Tongue (tissue), 2 donors: Measurements from ENCODE around the gene CHMP3. TPM values are rescaled to one million over a fixed set of nuclear protein-coding genes. Genes with fewer than 3 reads are reported as not detected.
"Not testable (repeated sequence)": the region's sequence is repeated elsewhere in the genome, so short reads cannot be mapped to it uniquely, and the experiment has no call there.

ENCODE experiments used
- DNase-seq: peaks from one replicate; pipeline ENCODE4 v3.0.0-alpha.2; 2015
- total RNA-seq: library from RNA; depleted of rRNA; stranded (reverse); fragments of >200 nt; gene quantifications from one replicate; pipeline ENCODE4 v1.2.3, GENCODE V29; 2014

Gene CHMP3
- total RNA-seq: 95.5 TPM

DNA sequence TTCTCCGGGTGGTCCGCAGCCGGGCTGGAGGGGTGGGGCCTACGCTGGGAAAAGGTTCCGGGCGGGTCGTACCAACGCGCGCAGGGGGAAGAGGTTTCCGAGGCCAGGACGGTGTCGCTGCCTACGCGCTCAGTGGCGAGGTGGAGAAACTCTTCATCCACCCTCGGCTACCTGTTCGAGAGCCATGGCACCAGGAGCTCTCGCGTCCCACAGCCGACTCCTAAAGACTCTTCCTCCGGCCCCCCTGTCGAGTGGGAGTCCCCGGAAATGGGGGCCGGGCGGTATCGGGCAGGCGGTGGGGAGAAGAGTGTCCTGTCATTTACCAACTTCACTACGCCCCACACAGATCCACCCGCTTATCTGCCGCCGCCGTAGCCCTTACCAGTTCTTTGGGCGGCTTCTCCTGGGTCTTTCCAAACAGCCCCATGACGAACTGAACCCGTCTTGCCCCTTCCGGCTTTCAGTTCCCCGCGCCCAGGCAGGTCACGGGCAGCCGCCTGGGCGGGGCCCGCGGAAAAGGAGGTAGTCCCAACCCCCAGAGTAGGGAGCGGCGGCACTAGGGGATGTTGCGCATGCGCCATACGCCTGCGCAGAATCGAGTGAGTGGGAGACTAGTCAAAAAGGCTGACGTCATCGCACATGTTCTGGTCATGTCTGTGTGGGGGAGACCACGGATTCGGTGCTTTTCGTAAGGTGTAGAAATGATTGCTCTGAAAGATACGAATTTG, at the start of gene CHMP3:
Gene CHMP3 (minus strand): TSS at position 522 of the 728 bp plus-strand sequence. CDS start 95 bp downstream, at position 427.
- DNase-seq: peak; percentile 99

DNA sequence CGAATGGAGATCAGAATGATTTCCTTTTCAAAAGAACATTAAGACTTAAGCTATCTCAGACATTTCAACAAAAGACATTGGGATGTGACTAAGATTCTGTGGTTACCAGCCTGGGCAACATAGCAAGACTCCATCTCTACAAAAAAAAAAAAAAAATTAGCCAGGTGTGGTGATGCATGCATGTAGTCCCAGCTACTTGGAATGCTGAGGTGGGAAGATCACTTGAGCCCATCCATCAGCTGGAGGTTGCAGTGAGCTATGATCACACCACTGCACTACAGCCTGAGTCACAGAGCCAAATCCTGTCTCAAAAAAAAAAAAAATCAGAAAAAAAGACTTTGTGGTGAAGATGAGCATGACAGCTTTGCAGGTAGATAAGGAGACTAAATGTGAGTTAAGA, 47.6 kb upstream of the CHMP3 start:
- no peak for DNase-seq

DNA sequence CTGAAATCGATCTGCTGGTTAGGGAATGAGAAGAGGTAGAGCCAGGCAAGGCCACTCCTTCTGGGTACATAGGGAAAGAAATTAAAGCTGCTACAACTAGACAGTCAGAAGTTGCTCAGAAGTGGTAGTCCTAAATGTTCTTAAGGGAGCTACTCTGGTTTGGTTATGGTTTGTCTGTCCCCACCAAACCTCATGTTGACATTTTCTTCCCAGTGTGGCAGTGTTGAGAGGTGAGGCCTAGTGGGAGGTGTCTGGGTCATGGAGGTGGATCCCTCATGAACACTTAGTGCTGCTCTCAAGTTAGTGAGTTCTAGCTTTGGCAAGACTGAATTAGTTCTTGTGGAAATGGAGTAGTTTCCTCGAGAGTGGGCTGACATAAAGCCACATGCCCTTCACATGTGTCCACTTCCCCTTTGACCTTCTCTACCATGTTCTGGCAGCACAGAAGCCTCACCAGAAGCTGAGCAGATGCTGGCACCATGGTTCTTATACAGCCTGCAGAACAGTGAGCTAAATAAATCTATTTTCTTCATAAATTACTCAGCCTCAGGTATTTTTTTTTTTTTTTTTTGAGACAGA, 45.7 kb upstream of the CHMP3 start:
- DNase-seq: no peak

DNA sequence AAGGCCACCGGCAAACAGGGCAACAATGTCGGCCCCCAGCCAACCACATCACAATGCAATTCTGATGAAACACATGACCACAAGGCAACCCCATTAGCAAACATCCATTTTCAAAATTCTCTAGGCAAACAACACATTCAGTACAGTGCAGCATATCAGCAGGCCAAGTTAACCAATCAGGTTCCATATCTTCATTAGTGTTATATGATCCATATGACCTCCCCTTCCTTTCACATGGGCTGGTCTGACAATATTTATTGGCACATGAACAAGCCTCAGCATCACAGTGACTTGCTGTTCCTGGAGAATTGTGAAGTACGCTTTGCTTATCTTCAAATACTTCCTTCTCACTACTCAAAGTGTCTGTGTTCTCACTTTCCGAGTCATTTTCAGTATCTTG, 40.7 kb upstream of the CHMP3 start:
- DNase-seq: no peak

DNA sequence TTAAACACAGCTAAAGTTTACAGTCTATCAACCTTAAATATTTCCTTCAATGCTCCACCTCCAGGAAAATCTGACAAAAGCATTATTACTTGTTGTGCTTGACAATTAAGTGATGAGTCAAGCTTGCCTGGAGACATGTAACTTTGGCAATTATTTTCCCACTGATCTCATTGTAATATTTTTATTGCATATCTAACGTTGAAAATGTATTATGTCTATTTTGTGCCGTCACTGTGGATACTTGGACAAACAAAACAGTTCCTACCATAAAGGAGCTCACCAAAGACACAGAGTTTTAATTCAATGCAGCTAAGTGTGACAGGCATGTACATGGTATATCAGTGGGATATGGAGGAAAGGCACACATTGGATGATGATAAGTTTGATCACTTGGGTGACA, 35.7 kb upstream of the CHMP3 start:
- DNase-seq: no peak

DNA sequence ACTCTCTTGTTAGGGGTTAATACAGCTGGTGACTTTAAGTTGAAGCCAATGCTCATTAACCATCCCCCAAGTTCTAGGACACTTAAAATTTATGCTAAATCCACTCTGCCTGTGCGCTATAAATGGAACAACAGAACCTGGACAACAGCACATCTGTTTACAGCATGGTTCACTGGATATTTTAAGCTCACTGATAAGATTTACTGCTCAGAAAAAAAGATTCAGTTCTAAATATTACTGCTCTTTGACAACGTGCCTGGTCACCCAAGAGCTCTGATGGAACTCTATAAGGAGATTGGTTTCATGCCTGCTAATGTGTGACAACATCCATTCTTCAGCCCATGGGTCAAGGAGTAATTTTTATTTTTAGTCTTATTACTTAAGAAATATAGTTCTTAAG, 32.9 kb upstream of the CHMP3 start:
- no peak for DNase-seq

DNA sequence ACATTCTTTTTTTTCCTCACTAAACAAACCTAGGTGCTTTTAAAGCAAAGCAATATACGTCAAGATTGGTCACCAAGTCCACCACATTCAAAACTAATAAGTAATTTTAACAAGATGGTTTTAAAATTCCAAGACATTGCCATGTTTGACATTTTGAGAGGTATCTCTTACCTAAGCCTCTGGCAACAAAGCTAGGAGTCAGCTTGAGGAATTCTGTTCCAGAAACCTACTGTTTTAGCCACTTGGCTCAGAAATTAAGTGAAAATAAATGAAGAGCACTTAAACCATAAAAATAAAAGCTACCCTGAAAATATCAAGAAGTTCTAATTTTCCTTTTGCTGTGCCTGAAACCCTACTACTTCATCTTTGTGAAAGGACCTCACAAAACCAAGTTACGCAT, 30.0 kb upstream of the CHMP3 start:
- no peak for DNase-seq

DNA sequence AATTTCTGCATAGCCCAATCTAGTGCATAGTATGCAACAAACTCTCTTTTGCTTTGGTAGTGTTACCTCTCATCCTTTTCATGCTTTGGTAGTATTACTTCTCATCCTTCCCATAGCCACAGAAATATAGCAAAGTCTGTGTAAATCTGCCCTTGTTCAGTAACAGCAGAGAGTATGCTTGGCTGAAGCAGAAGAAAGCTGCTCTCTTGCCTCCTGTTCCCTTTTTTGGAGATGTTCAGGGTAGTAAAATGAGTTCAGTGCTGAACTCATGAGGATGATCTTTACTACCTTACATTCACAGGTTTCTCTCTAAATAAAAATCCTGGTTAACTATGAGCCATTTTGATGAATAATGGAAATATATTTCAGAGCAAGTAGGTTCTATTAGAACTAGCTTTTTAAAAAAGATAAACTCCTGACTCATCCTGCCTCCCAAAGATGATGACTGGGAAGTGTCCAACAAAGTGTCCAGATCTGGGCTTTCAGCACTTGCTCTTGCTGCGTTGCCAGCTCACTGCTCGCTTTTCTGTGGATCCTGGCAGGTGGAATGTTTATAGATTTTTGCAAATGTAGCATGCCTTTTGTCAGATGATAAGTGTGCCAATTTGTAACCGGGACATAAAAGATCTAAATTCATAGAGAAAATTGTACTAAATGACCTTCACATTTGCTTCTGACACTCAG, 29.4 kb upstream of the CHMP3 start:
- no peak for DNase-seq

DNA sequence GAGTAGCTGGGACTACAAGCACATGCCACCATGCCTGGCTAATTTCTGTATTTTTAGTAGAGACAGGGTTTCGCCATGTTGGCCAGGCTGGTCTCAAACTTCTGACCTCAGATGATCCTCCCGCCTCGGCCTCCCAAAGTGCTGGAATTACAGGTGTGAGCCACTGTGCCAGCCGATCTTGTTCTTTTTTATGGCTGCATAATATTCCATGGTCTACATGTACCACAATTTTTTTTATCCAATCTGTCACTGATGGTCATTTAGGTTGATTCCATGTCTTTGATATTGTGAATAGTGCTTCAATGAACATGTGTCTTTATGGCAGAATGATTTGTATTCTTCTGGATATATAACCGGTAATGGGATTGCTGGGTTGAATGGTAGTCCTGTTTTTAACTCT, 26.5 kb upstream of the CHMP3 start:
- not testable (repeated sequence) for DNase-seq

DNA sequence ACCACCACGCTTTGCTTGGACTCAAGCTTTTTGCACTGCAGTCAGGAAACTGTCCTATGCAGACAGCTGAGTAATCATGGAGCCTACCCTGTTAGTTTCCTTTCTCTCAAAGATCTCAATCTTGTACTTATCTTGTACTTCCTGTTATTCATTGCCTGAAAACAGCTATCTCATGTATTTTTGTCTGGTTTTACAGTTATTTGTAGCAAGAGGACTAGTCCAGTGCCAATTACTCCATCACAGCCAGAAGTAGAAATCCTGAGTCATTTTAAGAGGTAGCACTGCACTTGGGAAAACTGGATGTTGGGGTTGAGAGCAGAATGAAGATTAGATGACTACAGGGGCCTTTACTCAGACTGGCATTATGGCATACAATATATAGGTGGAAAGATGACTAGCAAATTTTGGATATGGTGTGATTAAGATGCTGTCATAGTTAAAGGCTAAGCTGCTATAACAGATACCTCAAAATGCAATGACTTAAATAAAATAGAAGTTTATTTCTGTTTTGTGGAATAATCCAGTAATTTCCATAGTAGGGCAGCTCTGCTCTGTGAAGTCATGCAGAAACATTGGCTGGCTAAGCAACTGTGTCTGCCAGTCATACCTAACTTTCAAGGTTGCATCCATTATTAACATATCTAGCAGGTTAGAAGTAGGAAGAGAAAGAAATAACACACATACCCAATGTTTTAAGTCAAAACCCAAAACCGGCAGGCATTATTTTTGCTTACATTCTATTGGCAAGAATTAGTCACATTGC, 21.1 kb upstream of the CHMP3 start:
- DNase-seq: no peak

DNA sequence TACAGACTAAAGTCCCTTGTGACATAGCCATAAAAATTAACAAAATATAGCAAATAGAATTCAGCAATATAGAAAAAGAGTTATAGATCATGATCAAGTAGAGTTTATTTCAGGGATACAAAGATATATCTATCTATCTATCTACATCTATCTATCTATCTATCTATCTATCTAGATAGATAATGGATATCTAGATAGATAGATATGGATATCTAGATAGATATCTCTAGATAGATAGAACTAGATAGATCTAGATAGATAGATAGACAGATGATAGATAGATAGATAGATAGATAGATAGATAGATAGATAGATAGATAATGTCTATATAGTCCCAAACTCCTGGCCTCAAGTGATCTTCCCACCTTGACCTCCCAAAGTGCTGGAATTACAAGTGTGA, 17.3 kb upstream of the CHMP3 start:
- no peak for DNase-seq

DNA sequence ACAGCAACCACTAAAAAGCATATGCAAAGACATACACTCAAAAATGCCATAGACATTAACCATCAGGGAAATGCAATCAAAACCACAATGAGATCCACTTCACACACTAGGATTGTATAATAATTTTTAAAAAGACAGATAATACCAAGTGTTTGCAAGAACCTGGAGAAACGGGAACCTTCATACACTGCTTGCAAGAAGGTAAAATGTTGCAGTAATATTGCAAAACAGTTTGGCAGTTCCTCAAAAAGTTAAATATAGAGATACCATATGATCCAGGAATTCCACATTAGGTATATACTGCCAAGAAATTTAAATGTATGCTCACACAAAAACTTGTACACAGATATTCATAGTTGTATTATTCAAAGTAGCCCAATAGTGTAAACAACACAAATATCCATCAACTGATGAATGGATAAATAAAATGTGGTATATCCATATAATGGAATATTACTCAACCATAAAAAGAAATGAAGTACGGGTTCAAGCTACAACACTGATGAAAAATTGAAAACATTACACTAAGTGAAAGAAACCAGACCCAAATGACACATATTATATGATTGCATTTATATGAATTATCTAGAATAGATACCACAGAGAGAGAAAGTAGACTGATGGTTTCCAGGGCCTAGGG, 14.7 kb upstream of the CHMP3 start:
- DNase-seq: no peak

DNA sequence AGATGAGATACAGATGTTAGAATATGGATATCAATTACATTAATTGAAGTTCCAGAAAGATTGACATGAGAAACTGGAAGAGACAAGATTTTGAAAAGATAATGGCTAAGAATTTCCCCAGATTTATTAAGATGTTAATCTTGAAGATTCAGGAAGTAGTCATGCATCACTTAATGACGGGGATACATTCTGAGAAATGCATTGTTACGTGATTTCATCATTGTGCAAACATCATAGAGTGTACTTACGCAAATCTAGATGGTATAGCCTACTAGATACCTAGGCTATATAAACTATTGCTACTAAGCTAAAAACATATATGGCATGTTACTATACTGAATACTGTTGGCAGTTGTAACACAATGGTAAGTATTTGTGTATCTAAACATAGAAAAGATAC, 6.8 kb upstream of the CHMP3 start:
- DNase-seq: no peak

DNA sequence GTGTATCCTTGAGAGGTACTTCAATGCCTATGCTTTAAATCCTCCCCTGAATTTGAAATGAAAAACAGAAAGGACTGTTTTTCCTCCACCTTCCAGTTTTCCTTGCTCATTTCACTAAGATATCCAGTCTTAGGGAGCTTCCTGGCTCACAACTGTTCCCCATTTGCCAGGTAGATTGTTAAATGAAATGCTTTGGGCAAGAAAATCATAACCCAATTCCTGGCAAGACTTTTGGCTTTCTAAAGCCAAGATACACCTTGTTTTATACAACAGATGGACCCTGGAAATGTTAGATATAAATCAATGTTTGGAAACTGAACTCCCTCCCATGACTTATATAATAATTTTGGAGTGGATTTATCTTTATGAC, 3.6 kb upstream of the CHMP3 start:
- DNase-seq: no peak

DNA sequence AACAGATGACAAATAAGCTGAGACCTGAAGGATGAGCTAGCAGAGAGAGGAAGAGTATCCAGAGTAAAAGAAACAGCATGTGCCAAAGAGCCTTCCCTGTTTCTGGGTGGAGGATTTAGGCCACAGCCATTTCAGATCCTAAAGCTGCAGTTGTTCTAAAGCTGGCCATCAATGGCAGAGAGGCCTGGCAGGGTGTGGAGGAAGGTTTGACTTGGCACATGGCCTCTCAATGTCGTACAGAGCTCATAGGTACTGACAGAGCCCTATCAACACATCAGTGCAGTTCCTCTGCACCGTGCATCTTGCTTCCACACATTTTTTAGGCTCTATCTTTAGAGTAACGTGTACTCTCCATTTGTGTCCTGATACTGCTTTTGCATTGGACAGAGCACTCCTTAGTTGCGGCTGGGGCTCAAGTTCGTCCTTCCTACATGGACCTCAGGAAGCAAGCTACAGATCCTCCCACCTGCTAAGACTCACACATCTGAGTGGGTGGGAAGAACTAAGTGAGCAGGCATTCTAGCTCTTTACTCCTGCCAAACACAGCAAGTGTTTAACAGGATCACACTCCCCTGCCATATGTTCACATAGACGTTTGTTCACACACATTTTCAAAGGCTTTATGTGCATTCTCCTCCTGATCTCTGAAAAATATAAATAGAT, 3.0 kb upstream of the CHMP3 start:
- peak; percentile 46 for DNase-seq

DNA sequence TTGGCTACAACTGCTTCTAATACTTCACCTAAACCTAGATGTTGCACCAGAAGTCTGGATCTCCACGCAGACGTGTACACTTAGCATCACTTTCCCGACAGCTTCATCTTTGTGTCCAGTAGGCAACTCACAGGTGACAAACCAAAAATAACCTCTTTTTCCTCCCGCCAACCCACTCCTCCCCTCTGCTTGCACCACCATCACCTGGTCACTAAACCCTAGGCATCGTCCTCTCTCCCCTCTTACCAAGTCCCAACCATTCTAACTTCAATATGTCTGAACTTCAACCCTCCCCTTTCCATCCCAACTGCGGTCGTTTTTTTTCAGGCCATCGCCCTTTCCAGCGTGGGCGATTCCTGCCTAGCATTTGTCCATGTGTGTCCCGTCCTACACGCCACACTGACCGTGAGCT, 413 bp upstream of the CHMP3 start:
- no peak for DNase-seq

DNA sequence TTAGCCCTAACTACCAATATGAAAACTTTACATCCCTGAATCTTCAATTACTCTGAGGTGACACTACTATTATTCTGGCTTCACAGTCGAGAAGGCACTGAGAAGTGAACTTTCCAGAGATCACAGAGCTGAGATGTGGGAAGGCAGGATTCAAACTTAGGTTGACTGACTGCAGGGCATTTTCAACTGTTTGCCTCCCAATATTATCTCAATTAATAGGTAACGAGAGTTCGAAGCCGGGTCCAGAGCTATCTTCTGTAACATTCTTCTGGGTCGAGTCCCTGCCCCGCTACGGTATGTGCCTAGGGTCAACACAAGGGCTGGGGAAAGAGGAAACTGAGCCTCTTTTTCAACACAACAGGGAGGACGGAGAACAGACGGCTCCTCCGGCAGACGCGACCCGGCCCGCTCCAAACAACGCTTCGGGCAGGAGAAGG, 740 bp downstream of the CHMP3 start:
- DNase-seq: no peak

DNA sequence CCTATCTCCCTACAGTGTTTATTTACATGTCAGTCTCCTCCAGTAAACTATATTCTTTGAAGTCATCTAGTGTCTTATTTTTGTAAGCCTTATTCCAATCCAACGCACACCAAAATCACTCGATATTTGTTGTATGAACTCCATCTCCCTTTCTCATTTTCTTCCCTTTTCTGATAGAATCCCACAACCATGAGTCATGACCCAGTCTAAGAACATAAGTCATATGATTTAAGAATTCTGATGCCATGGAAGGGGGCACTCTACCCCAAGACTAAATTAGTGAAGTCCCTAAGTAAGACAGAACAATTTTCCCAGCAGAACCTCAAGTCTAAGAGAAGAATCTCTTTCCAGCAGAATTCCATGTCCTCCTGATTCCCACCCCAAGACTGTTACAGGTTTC, 5.4 kb downstream of the CHMP3 start:
- DNase-seq: no peak

DNA sequence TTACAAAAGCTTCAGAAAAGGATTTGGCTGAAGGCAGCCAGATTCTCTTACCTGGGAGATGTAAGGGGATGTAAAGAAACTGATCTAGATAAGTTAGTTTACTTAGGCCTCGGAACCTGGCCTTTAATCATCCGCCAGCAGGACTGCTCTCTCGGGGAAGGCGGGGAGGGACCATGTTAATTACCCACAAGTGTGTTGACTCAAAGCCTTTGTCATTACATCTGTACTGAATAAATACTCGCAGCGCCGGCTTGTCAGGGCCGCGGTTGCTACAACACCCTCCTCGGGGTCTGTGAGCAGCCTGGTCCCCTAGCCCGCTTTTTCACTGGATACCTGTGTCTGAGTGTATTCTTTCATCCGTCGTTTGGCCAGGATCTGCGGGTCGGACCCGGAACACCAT, 6.7 kb downstream of the CHMP3 start:
- DNase-seq: no peak

DNA sequence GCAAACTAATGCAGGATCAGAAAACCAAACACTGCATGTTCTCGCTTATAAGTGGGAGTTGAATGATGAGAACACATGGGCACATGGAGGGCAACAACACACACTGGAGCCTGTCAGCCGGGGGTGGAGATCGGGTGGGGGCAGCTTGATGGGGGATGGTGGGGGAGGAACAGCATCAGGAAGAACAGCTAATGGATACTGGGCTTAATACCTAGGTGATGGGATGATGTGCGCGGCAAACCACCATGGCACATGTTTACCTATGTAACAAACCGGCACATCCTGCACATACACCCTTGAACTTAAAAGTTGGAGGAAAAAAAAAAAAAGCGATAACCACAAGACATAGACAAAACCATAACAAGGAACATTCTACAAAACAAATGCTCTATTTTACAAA, 10.4 kb downstream of the CHMP3 start:
- DNase-seq: no peak

DNA sequence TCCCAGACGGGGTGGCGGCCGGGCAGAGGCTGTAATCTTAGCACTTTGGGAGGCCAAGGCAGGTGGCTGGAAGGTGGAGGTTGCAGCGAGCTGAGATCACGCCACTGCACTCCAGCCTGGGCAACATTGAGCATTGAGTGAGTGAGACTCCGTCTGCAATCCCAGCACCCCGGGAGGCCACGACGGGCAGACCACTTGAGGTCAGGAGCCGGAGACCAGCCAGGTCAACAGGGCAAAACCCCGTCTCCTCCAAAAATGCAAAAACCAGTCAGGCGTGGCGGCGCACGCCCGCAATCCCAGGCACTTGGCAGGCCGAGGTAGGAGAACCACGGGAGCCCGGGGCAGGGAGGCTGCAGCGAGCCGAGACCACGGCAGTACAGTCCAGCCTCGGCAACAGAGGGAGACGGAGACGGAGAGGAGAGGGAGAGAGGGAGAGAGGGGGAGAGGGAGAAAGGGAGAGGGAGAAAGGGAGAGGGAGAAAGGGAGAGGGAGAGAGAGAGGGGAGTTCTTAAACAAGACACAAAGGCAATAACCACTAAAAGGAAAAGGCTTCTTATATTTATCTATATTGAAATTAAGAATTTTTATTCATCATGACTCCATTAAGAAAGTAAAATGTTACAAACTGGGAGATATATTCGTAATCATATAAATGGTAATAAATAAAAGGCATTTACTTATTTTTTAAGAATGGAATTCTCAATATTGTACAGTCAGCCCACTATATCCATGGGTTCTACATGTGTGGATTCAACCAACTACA, 13.1 kb downstream of the CHMP3 start:
- not testable (repeated sequence) for DNase-seq
